ENCODE results near the gene CRACR2B.

- TF ChIP-seq POLR2A (IDR thresholded peaks at IDR 0.05; ENCODE audit: low read depth, low read length) (peak; percentile 91), POLR2AphosphoS5 (IDR thresholded peaks at IDR 0.05; ENCODE audit: low read depth, low read length) (peak; percentile 67)
Measured at GRCh38 chr11:819129-819931, 8.4 kb upstream of the CRACR2B start.
